GM12891 (cell line): ENCODE results near the gene OR4X1.

Source experiments
- PAX5 ChIP-seq: IDR thresholded peaks from 2 replicates; pipeline ENCODE4 v1.6.1; 2011; ENCODE audit warnings: low read length, moderate library complexity, mild to moderate bottlenecking; ENCODE audit not compliant: insufficient read depth, severe bottlenecking
- POLR2A ChIP-seq: IDR thresholded peaks from 2 replicates; pipeline ENCODE4 v1.6.1; 2011; ENCODE audit warnings: low read depth, low read length, control low read depth
- POLR2AphosphoS5 ChIP-seq: IDR thresholded peaks from 2 replicates; pipeline ENCODE4 v1.6.1; 2011; ENCODE audit warnings: low read depth, low read length, control low read depth
- POU2F2 ChIP-seq: IDR thresholded peaks from 2 replicates; pipeline ENCODE4 v1.6.1; 2011; ENCODE audit warnings: low read depth, mild to moderate bottlenecking, control low read depth, low read length, moderate library complexity
- SPI1 ChIP-seq: IDR thresholded peaks from 2 replicates; pipeline ENCODE4 v1.6.1; 2011; ENCODE audit warnings: low read depth, low read length, control low read depth
- TAF1 ChIP-seq: IDR thresholded peaks from 2 replicates; pipeline ENCODE4 v1.6.1; 2011; ENCODE audit warnings: low read depth, low read length, control low read depth

DNA sequence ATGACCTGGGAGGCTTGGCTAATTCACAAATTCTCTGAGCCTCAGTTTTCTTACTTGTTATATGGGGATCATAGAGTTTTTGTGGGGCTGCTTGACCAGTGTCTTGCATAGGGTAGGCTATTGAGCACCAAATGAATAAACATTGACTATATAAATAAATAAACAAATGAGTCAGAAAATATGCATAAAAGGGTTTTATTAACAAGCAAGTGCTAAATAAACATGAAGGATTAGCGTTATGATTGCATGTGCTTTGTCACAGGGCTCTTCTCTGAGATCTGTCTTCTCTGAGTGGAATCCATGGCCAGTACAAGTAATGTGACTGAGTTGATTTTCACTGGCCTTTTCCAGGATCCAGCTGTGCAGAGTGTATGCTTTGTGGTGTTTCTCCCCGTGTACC is 47.2 kb upstream of the OR4X1 start, which contains the start of gene OR4B1:
- TF ChIP-seq POLR2AphosphoS5 = no peak
- no peak for TF ChIP-seq TAF1
- no peak for TF ChIP-seq POLR2A
- no peak for TF ChIP-seq PAX5
- no peak for TF ChIP-seq POU2F2
- no peak for TF ChIP-seq SPI1
